ENCODE results near the gene NNMT. TPM values are rescaled to one million over a fixed set of nuclear protein-coding genes. Genes with fewer than 3 reads are reported as not detected.

NNMT gene
- total and polyA plus RNA-seq, 9 of the 15 experiments (the other 6 are each of a cell fraction or from before 2014, with no cell fraction given): 6.1 to 15.0 (median 11.2) TPM

GRCh38 chr11:114340311-114341131 is 44.3 kb downstream of the NNMT start (continued):
- TF ChIP-seq CTCF (IDR thresholded peaks at IDR 0.05 in 2 of 3, conservative IDR thresholded peaks at IDR 0.05 in 1 of 3; ENCODE audit: insufficient read depth in 2 of 3, low read depth in 1 of 3, low read length in 3 of 3) (peak; percentile 80 to 90 (median 84)), SPI1 (IDR thresholded peaks at IDR 0.05; ENCODE audit: borderline replicate concordance, low read depth, low read length) (0 out of 2 replicates have a peak, but pooled peaks have one; percentile 4), MAFK (IDR thresholded peaks at IDR 0.05; ENCODE audit: low read length) (peak; percentile 66), CBX2 (IDR thresholded peaks at IDR 0.05; ENCODE audit: insufficient read depth, low read length, poor library complexity, severe bottlenecking) (no peak), HMBOX1 (IDR thresholded peaks at IDR 0.05) (peak; percentile 25; the same call in 1 of the 2 replicates), DPF2 (IDR thresholded peaks at IDR 0.05) (peak; percentile 77), RCOR1 (IDR thresholded peaks at IDR 0.05; ENCODE audit: borderline replicate concordance in 1 of 2, low read depth in 2 of 2, low read length in 2 of 2) (peak in 1 of 2 experiments; percentile 50; a peak in 1 of 4 replicates), ZNF133 (CRISPR knock-in tag; IDR thresholded peaks at IDR 0.05) (no peak), CTBP1 (IDR thresholded peaks at IDR 0.05; ENCODE audit: borderline replicate concordance) (peak; percentile 77; the same call in 1 of the 2 replicates), HMG20B (CRISPR knock-in tag; IDR thresholded peaks at IDR 0.05) (no peak), ESRRA (IDR thresholded peaks at IDR 0.05; ENCODE audit: borderline replicate concordance, low read depth) (0 out of 2 replicates have a peak, but pooled peaks have one; percentile 17), SP1 (CRISPR knock-in tag; IDR thresholded peaks at IDR 0.05) (0 out of 2 replicates have a peak, but pooled peaks have one; percentile 16), ZEB2 (IDR thresholded peaks at IDR 0.05) (peak; percentile 46; the same call in 1 of the 2 replicates), NCOA1 (IDR thresholded peaks at IDR 0.05; ENCODE audit: low read depth) (peak; percentile 49; the same call in 1 of the 2 replicates), STAT5A (IDR thresholded peaks at IDR 0.05; ENCODE audit: borderline replicate concordance, low read length) (peak; percentile 32; the same call in 1 of the 2 replicates), YY1 (IDR thresholded peaks at IDR 0.05; ENCODE audit: borderline replicate concordance in 1 of 3, control insufficient read depth in 1 of 3, extremely low read depth in 1 of 3, insufficient read depth in 3 of 3, insufficient read length in 1 of 3, insufficient replicate concordance in 2 of 3, low read depth in 1 of 3, low read length in 2 of 3) (peak in 1 of 3 experiments; percentile 45), L3MBTL2 (IDR thresholded peaks at IDR 0.05) (peak; percentile 80), UBTF (IDR thresholded peaks at IDR 0.05; ENCODE audit: borderline replicate concordance in 1 of 2, low read depth in 2 of 2, low read length in 2 of 2) (0 out of 4 replicates have a peak, but pooled peaks of 1 of the 2 experiments have one; percentile 45), ZNF347 (CRISPR knock-in tag; IDR thresholded peaks at IDR 0.05; ENCODE audit: low read depth) (no peak), FOXK1 (CRISPR knock-in tag; IDR thresholded peaks at IDR 0.05; ENCODE audit: borderline replicate concordance) (no peak), MYBL2 (IDR thresholded peaks at IDR 0.05; ENCODE audit: low read depth) (no peak), MYBL2 (CRISPR knock-in tag; IDR thresholded peaks at IDR 0.05; ENCODE audit: borderline replicate concordance) (no peak)

Data from K562 (cell line).